ENCODE measurements around the gene TRIOBP.

TRIOBP gene

GRCh38 chr22:37817705-37818408 is 121.0 kb downstream of the TRIOBP start:
- FAIRE-seq (peak; percentile 85), DNase-seq (ENCODE audit: extremely low spot score, insufficient read length, low read depth) (peak; percentile 79)

- peak; percentile 57 for DNase-seq (ENCODE audit: extremely low spot score, insufficient read length, low read depth)
- no peak for FAIRE-seq
Observed at GRCh38 chr22:37818409-37819104, 121.7 kb downstream of the TRIOBP start.

GRCh38 chr22:37819105-37819433 is 122.2 kb downstream of the TRIOBP start:
- FAIRE-seq (no peak), DNase-seq (ENCODE audit: extremely low spot score, insufficient read length, low read depth) (no peak)

GRCh38 chr22:37820350-37820749 is 123.5 kb downstream of the TRIOBP start:
- FAIRE-seq = no peak
- DNase-seq (ENCODE audit: extremely low spot score, insufficient read length, low read depth) = no peak

- no peak for FAIRE-seq
- DNase-seq (ENCODE audit: extremely low spot score, insufficient read length, low read depth) = no peak
Observed at GRCh38 chr22:37822079-37822833, 125.4 kb downstream of the TRIOBP start.

- no peak for FAIRE-seq
- no peak for DNase-seq (ENCODE audit: extremely low spot score, insufficient read length, low read depth)
Observed at GRCh38 chr22:37823134-37823985, 126.5 kb downstream of the TRIOBP start, which contains the start of gene GALR3. Gene GALR3, plus strand, starts transcription at chr22:37823382. Its CDS starts 25 bp downstream, at chr22:37823407.

- DNase-seq (ENCODE audit: extremely low spot score, insufficient read length, low read depth) (no peak), FAIRE-seq (no peak)
Observed at GRCh38 chr22:37824674-37825641, 128.1 kb downstream of the TRIOBP start.
